ENCODE measurements around the gene ST3GAL3.
"Not testable (repeated sequence)": the region's sequence is repeated elsewhere in the genome, so short reads cannot be mapped to it uniquely, and the experiment has no call there.

Gene ST3GAL3

DNA sequence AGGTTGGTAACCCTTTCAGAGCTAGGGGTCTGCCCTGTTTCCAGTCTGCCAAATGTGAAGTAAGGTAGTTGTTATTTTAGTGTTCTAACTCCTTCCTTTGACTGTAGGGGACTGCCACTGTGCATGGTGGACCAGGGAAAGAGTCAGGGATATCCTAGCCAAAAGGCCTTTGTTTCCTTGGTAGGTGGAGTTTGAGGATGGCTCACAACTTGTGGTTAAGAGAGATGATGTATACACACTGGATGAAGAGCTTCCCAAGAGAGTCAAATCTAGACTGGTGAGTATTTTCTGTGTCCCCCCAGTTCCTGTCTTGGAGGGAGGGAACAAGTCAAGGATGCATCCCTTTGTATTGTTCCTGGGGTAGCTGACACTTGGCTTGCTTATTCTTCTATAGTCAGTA is 3.5 kb upstream of the ST3GAL3 start:
- no peak for DNase-seq

DNA sequence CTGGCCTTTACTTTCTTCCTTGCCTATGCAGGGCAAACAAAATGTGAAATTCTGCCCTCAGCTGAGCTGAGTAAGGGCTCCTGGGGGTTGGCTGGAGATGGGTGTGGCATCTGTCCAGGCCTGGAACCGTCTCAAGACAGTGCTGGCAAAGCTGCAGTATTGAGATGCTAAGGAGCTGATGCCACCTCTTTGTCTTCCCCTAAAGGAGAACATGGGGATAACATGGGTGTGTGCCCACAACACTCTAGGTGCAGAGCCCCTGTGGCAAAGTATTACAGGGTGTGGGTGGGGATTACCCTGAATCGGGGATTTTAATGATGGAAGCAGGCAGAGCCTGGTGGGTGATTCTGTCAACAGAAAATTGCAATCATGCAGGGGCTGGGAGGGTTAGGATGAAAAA is 2.5 kb upstream of the ST3GAL3 start:
- no peak for DNase-seq

DNA sequence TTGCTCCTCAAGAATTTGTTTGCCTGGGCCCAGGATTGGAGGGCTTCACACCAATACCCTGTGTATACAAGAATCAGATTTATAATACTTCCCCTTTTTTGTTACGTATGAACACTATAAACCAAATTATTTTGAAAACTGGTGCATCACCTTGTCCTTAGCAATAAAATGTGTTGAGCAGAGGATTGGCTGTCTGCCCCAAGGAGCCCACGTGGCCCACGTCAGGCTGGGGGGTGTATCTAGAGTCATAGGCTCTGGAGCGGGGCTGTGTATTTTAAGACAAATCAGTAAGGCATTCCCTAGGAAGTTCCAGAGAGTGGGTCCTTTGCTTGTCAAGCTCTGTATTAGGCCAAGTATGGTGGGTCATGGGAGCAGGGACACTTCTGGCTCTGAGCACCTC is 2.0 kb upstream of the ST3GAL3 start:
- DNase-seq: no peak

DNA sequence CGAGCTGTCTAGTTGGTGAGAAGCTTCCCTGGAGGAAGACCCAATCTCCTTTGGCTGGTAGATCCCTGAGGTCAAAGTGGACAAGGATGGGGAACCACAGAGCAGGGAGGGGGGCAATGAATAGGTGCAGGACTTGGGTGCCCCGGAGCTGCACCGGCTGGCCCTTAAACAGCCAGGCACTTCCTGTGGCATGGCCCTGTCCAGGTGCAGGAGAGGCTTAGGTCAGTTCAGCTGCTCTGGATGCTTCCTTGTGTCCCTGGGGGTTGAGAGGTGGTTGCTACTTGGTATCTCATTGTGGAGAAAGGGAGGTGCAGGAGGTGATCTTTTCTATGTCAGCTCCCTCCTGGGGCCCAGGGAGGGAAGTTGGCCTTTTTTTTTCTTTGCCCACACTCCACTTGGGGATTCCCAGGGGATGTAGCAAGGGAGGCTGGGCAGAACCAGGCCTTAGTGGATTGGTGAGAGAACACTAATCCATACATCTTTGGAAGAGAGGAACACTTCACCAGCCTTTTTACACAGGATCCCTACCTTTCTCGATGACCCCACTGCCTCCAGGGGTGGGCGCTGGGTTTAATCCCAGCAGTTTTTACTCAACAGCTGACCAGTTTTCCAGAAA is 1.2 kb upstream of the ST3GAL3 start:
- peak in 3 of 4 experiments; percentile 33 to 43 (median 39) for DNase-seq

DNA sequence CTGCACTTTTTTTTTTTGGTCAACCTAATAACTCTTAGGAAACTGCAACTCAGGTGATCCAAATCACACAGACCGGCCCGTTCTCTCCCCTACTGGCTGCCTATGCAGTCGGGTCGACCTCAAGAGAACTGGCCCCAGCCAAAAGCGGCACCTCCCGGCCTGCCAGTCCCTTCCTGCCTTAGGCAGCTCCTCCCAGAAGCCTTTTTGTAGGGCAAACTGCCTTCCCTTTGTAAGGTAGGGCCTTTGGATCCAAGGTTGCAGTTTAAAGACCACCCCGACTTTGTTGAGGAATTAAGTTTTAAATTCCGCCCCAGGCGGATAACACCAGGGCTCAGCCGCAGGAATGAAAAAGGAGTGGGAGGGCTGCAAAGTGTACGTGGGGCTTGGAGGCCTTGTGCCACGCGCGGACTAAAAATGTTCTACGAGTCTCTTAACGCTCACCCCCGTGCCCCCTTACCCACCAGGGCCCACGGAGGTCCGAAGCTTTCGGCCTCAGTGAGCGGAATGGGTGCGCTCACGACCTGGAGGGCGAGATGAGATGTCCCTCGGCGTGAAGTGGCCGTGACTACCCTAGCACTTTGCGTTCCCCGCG is 642 bp upstream of the ST3GAL3 start:
- DNase-seq: peak in 2 of 4 experiments; percentile 9 to 12

DNA sequence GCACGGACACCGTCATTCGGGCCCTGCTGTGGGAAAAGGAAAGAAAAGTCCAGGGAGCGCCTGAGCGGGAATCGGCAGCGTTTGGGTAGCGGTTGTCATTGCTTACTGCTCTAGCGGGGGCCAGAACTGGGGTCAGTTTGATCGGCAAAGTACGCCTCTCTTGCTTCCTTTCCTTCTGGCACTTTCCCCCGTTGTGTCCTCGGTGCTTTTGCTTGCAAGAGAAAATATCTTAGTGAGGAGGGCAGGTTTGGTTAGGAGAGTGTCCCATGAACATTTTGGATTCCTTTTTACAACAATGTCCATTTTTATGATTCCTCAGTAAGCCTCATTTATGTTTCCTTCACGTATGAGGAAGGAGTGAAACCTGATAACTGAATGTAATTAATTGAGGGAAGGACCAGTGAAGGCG is 670 bp downstream of the ST3GAL3 start:
- peak in 1 of 4 experiments; percentile 22 for DNase-seq

DNA sequence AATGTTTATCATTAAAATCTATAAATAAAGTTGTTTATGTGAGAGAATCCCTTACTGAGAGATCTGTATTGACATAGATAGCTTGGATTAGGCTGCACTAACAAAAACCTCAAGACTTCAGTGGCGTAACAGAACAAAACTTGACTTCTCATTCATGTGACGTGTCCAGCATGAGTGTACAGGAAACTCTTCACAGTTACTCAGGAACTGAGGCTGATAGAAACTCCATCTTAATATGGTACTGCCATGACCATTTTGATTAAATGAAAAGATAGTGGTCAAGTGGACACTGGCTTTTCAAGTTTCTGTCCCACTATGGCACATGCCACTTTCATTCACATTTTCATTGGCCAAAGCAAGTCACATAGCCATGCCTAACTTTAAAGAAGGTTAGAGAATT is 3.7 kb downstream of the ST3GAL3 start:
- DNase-seq: peak; percentile 29 to 67 (median 54)

DNA sequence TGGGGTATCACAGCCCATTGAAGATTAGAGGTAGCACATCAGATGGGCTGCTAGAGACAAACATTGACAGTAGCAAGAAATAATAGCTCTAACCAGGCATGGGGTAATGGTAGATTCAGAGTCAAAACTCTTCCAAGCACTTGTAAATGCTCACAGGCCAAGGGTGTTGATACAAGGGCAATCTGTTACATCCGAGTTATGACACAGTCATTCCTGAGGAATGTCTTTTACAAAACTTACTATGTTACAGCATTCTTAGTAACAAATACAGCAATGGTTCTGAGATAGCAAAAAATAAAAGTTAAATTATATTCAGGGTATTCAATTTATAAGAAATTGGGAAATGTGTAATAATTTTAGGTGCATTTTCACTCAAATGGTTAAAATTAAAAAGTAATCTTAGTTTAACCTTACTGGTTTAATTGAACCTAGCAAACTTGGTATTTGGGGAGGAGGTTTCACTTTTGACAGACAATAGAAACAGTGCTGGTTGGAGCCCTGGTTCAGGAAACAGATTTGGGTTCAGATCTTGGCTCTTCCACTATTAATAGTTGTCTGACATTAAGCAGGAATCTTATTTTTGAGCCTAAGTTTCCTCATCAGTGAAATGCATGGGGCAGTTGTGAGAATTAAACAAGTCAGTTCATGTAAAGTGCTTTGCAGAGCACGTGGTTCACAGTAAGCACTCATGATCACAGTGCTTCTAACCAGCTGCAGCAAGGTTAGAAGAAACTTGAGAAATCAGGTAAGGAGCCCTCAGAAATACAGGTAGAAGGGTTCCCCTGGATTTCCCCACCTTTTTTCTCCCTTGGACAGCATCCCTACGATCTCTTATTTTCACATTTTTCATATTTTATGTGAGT is 4.4 kb downstream of the ST3GAL3 start:
- DNase-seq: no peak

DNA sequence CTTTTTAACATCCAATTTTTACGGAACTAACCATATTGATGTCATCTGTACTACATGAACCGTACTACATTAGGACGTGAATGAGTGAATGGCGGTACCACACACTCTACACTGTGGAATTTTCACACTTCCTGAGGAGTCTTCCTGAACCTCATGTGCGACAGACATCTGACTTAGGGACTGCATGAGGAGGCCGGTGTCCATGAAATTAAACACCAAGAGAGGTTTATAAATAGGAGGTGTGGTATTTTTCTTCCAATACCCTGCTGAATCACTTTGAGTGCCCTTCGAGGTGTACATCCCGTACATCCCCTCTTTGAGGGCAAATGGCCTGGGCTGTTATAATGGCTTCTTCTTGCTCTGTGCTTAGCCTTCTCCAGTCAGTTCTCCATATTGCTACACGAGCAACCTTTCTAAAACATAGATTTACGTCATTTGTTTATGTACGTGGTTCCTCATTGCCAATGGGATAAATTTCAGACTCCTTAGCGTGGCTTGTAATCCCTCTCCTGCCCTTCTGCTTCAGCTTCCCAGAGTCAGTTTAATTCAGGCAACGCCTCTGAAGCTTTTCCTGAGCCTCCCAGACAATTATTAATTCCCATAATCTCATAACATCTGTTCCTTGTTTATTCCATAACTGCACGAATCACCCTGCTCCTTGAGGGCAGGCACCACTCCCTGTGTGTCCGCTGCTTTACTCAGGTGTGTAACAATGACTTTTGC is 9.4 kb downstream of the ST3GAL3 start:
- no peak for DNase-seq

DNA sequence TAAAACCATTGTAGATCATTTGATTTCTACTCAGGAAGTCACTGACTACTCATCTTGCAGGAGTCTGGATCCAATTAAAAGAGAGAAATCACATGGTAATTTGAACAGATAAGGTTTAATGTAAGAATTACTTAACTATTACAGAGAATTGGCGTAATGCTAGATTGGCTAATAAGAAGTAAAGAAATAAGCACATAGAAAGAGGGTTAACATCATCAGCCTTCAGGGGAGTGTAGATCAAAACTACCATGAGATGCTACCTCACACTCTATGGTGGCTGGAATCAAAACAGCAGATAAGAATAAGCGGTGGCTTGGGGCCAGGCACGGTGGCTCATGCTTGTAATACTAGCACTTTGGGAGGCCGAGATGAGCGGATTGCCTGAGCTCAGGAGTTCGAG is 11.7 kb downstream of the ST3GAL3 start:
- no peak for DNase-seq

DNA sequence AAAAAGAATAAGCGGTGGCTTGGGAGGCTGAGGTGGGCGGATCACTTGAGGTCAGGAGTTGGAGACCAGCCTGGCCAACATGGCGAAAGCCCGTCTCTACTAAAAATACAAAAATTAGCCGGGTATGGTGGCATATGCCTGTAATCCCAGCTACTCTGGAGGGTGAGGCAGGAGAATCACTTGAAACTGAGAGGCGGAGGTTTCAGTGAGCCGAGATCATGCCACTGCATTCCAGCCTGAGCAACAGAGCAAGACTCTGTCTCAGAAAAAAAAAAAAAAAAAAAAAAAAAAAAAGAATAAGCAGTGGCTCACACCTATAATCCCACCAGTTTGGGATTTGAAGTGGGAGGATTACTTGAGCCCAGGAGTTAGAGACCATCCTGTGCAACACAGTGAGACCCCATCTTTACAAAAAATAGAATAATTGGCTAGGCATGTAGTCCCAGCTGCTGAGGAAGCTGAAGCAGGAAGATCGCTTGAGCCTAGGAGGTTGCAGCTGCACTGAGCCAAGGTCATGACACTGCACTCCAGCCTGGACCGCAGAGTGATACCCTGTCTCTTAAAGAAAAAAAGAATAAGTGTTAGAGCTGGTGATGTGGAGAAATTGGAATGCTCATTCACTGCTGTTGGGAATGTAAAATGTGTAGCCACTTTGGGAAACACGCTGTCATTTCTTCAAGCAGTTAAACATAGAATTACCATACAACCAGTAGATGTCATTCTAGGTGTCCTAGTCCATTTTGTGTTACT is 12.5 kb downstream of the ST3GAL3 start:
- DNase-seq: not testable (repeated sequence)

DNA sequence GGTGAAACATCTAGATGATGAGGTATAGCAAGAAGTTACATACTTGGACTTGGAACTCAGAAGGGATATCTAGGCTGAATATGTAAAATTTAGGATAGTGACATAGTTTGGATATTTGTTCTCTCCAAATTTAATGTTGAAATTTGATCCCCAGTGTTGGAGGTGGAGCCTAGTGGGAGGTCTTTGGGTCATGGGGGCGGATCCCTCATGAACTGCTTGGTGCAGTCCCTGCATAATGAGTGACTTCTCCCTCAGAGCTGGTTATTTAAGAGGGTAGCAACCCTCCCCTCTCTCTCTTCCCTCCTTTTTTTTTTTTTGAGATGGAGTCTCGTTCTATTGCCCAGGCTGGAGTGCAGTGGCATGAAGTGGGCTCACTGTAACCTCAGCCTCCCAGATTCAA is 15.5 kb downstream of the ST3GAL3 start:
- DNase-seq: no peak

DNA sequence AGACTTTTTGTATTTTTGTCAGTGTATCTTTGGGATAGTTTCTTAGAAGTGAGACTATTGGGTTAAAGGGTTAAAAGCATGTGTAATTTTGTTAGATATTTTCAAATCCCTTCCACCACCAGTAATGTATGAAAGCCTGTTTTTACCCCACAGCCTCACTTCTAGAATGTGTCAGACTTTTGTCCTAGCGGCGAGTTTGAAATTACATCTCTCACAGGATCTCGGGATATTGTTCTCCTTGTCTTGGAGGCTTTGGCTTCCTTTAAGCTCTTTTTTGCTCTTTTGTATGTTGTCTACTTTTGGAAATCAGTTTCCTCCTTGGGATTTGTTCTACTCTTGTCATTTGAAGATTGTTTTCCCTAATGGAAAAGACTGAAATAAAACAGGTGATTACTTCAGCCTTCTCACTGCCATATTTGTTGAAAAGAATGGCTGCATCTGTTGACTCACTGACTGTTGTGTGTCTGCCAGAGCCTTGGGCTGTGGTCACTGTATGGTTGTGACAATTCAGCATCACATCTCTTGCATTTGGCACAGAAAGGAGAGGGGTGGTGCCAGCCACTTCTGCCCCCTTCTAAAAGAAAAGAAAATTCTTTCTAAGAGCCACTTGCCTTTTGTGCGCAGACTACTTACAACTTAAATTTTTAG is 22.6 kb downstream of the ST3GAL3 start:
- DNase-seq: no peak

DNA sequence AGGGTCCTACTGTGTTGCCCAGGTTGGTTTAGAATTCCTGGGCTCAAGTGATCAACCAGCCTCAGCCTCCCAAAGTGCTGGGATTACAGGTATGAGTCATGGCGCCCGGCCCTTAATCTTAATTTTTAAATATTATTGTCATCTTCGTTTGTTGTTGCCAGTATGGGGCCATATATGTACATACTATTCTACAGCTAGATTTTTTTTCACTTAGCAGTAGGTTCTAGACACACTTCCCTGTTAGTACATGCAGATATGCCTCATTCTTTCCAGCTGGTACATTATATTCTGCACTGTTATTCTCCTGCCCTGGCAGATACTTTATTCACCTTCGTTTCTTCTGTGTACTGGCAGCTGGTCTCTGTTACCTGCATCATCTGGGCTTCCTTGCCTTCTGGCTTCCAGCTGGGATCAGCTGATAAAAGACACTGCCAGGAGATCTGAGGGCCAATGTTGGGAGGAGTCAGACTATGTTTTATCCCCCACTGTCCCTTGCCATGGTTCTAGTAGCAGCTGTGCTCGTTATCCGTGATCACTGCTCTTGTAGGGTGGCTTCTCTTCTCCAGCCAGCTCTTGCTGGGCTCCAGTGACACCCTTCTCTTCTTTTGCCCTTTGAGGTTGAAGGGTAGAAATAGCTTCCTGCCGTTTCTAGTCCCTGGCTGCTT is 24.7 kb downstream of the ST3GAL3 start:
- no peak for DNase-seq

DNA sequence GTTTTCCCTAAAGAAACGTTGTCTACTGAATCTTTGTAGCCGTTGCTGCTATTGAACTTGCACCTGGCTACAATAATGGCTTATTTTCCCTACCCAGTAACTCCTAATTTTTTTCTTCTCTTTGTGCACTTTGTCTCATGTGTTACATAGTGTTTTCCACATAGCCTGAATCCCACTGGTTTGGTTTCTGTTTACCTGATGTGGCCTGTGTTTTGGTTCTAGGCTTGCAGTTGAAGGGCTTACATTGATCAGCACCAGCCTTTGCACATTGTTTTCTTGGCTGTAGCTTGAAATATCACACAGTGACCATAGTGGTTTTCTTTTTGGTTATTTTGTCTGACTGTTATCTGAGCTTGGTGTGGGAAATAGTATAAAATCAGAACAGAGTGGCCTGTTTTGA is 29.5 kb downstream of the ST3GAL3 start:
- no peak for DNase-seq

DNA sequence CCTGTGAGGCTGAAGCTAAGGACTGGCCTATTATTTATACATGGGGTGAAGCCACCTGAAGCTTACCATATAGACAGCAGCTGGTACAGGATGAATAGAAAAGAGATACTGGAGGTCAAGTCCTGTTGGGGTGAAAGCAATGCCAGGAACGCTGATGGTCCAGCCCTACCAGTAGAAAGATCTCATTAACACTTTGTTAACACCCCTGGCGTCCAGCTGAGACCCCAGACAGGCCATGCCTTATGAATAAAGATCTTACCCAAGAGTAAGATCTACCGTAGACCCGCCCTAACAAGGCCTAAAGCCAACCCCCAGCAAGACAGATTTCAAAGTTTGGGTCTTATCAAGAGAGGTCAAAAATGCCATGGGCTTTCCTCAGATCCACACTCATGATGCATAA is 34.7 kb downstream of the ST3GAL3 start:
- no peak for DNase-seq

DNA sequence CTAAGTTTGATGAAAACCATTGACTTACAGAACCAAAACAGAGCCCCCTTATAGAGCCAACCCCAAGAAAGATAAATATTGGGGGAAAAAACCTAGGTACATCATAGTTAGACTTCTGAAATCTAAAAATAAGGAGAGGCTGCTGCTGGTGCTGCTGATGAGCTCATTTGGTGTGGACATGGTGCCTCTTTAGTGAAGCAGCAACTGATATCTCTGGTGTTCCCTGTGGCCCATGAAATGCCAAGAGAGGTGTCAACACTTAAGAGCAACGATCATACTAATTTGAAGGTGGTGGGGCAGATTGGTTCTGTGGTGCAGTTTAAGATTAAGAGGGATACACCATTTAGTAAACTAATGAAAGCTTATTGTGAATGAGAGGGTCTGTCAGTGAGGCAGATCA is 35.9 kb downstream of the ST3GAL3 start:
- no peak for DNase-seq

DNA sequence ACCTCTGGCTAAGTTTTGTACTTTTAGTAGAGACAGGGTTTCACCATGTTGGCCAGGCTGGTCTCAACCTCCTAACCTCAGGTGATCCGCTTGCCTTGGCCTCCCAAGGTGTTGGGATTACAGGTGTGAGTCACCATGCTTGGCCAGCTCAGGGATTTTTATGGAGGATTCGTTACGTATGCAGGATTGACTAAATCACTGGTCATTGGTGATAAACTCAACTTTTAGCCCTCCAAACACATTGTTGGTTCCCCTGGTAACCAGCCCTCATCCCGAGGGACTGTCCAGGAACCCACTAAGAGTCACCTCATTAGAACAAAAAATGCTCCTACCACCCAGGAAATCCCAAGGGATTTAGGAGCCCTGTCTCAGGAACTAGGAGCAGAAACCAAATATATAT is 40.4 kb downstream of the ST3GAL3 start:
- no peak for DNase-seq

DNA sequence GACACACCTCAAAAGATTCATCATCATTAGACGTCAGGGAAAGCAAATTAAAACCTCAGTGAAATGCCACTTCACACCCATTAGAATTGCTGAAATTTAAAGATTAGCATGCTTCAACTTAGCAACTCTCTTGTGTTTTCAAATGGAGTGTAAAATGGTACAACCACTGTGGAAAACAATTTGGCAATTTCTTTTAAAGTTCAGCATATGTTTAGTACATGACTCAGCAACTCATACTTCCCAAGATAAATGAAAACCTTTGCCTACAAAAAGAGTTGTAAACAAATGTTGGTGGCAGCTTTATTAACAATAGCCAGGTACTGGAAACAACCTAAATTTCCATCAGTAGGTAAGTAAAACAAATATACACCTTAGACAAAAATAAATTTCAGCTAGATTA is 42.7 kb downstream of the ST3GAL3 start:
- DNase-seq: no peak

DNA sequence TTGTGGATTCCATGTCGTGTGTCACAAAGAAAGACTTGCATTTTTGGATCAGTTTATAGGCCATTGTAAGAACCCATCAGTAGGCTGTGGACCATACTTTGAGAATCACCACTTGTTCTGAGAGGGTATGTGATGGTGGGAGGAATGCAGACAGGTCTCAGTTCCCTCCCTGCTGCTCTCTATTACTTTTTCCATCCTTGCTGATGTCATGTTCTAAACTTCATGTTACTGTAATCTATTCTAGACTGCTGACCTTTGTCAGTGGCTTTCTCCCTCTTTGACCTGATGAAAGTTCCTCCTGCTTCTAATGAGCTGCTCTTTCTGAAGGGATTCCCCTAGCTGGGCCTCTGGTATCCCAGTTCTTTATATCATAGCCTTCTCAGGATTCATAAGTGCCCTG is 46.1 kb downstream of the ST3GAL3 start:
- DNase-seq: no peak

DNA sequence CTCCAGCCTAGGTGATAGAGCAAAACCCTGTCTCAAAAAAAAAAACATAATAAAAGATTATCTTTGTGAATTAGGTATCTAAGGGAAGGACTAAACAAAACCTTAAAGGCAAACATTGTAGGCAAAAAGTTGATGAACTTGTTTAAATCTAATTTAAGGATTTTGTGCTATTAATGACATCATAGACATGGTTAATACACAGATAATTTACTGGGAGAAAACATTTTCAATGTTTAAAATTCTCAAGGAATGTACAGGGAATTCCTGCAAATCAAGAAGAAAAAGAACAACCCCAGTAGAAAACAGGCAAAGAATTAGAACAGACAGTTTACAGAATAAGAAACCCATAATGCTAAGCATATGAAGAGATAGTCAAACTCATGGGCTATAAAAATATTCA is 47.6 kb downstream of the ST3GAL3 start:
- DNase-seq: no peak
